Measurements from ENCODE around the gene CDK4. TPM values are rescaled to one million over a fixed set of nuclear protein-coding genes. Genes with fewer than 3 reads are reported as not detected.

Gene CDK4
- total RNA-seq, 2 experiments from 2014 or later, result 132 to 208 TPM

DNA sequence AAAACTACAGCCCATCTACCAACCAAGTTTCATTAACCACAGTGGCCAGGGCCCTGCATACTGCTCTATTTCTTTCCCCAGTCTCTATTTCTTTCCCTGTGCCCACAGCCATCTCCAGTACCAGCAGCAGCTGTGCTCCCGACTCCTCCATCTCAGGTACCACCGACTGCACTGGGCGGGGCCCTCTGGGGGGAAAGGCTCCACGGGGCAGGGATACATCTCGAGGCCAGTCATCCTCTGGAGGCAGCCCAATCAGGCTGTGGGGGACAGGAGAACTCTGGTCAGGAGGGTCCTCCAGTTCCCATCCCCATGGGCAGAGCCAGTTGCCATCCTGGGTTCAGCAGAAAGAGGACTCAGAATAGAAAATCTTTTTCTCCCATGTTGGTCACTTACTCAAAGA lies 3.0 kb downstream of the CDK4 start:
- intact Hi-C loops (cut with DNase I, micrococcal nuclease), result no loop called here
- CTCF ChIA-PET, result interaction anchor here (1.2 kb wide), 1 partner anchor 11 kb away, joined by 4 read pairs; no protein-coding TSS in a partner anchor
- Mint-ChIP-seq H3K36me3 (ENCODE audit: low read depth) (peaks cover 61% of the 10 kb centered on the region), H3K27ac (no peak overlapping the region), H3K4me1 (peaks cover 60% of the 10 kb centered on the region), H3K4me3 (no peak overlapping the region), H3K9me3 (ENCODE audit: low read depth) (no peaks in the 10 kb centered on the region), H3K27me3 (no peaks in the 10 kb centered on the region)
- POLR2A ChIA-PET, result interaction anchor here (1.1 kb wide), 1 partner anchor 17 kb away, joined by 3 read pairs; no protein-coding TSS in a partner anchor
- no peak for DNase-seq
- ATAC-seq, result no peak

DNA sequence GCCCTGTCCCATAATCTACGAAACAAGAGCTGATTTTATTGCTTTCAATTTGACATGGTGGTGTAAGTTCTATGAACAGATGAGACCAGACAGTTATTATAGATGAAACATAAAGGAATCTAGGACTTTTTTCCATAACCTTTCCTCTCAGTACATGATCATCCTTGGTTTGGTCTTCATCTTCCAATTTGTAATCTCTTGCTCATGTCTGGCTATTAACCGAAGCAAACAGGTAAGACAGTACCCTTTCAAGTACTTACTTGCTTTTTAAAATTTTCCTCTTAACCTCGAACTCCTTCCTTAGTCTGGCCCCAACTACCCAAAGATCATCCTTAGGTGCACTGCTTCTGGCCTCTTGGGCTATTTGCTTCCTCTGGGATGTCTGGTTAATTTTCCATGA lies 6.1 kb downstream of the CDK4 start:
- ChIA-PET CTCF (interaction anchor here (2.3 kb wide), 1 partner anchor 35 kb away, joined by 7 read pairs; no protein-coding TSS in a partner anchor), POLR2A (no interaction called here)
- intact Hi-C loops (cut with DNase I, micrococcal nuclease), result no loop called here
- Mint-ChIP-seq H3K9me3 (ENCODE audit: low read depth) (no peaks in the 10 kb centered on the region), H3K4me3 (peak overlapping the region; percentile 94), H3K27ac (peak overlapping the region; percentile 98), H3K36me3 (ENCODE audit: low read depth) (peaks cover 50% of the 10 kb centered on the region), H3K27me3 (no peaks in the 10 kb centered on the region), H3K4me1 (peaks cover 48% of the 10 kb centered on the region)
- no peak for DNase-seq
- no peak for ATAC-seq

DNA sequence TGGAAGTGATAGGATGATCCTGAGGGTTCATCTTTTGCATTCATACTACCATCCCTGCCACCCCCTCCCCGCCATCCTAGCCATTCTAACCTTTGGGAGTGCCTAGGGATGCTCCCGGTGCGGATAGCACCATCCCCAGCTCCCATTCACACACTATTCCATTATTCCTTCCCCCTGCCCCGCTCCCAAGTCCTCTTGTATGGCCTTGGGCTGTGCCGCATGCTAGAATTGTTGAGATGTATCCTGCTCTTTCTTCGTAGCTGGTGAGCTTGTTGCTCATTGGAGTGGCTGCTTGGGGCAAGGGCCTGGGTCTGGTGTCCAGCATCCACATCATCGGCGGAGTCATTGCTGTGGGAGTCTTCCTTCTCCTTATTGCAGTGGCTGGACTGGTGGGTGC lies 6.6 kb downstream of the CDK4 start:
- Mint-ChIP-seq H3K4me3 (peak overlapping the region; percentile 94), H3K36me3 (ENCODE audit: low read depth) (peaks cover 45% of the 10 kb centered on the region), H3K27ac (peak overlapping the region; percentile 98), H3K9me3 (ENCODE audit: low read depth) (no peaks in the 10 kb centered on the region), H3K4me1 (peaks cover 48% of the 10 kb centered on the region), H3K27me3 (no peaks in the 10 kb centered on the region)
- ChIA-PET POLR2A (interaction anchor here (0.5 to 1.5 kb wide), 5 partner anchors 11 to 285 kb away, joined by 3 to 5 read pairs (median 3); no protein-coding TSS in a partner anchor), CTCF (interaction anchor here (0.8 to 2.3 kb wide), 5 partner anchors 11 to 52 kb away, joined by 3 to 9 read pairs (median 5); partner anchors contain the start of genes EEF1AKMT3 and METTL1)
- intact Hi-C loops (cut with DNase I, micrococcal nuclease), result loop anchor here (2.0 kb wide), 4 partner anchors 51 to 1629 kb away; partner anchors contain the start of genes GLI1 (in 1 of the 2), MBD6 (in 1 of the 2), OS9 (in 1 of the 2) and RPL41 (in 1 of the 2)
- DNase-seq, result no peak
- ATAC-seq, result no peak

DNA sequence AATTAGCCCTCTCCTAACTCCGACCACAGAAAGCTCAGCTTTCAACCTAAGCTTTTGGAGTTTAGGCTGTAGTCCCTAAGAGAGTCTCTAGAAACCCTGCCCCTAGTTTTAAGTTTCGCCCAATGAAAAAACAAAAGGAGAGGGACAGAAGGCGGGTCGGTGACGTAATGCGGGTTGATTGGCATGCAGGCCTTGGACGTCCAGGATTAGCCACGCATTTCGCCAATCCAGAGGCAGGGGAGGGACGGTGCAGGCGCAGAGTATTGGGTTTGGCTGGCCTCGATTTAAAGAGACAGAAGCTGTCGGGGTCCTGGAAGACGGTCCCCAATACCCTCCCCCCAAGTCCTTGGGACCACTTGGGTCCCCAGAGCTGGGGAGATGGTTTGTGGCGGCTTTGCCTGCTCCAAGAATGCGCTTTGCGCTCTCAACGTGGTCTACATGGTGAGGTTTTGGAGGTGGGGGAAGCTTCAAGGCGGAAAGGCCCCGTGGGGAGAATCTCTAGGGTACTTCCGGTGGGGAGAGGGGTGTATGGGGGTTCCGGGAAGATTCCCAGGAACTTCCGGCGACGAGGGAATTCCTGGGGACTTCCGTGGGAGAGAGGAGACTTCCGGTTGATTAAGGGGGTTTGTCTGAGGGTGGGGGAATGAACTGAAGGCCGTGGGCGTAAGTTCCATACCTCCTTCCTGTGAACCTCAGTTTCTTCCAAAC lies 7.2 kb downstream of the CDK4 start, which contains the start of gene TSPAN31:
Gene TSPAN31 (plus strand): TSS at position 263 of the 708 bp plus-strand sequence. CDS start 116 bp downstream, at position 379.
- Mint-ChIP-seq H3K36me3 (ENCODE audit: low read depth) (peaks cover 40% of the 10 kb centered on the region), H3K9me3 (ENCODE audit: low read depth) (no peaks in the 10 kb centered on the region), H3K27ac (peak within 1 kb of the TSS; percentile 98), H3K27me3 (no peaks in the 10 kb centered on the region), H3K4me3 (peak within 1 kb of the TSS; percentile 94), H3K4me1 (peaks cover 47% of the 10 kb centered on the region)
- ChIA-PET POLR2A (interaction anchor here (0.5 to 1.5 kb wide), 6 partner anchors 12 to 284 kb away, joined by 3 to 5 read pairs (median 3); partner anchors contain the start of gene DDIT3), CTCF (interaction anchor here (0.7 to 2.3 kb wide), 9 partner anchors 9 to 286 kb away, joined by 3 to 9 read pairs (median 3); partner anchors contain the start of genes EEF1AKMT3, METTL1 and TSFM)
- DNase-seq (peak; percentile 98), ATAC-seq (peak; percentile 82)
- intact Hi-C loops (cut with DNase I, micrococcal nuclease), result loop anchor here (1.0 to 5.0 kb wide), 11 partner anchors 7 to 1628 kb away; partner anchors contain the start of genes ARHGAP9 (in 2 of the 2), CDK4 (in 2 of the 2), B4GALNT1 (in 1 of the 2) and DCTN2 (in 1 of the 2)

DNA sequence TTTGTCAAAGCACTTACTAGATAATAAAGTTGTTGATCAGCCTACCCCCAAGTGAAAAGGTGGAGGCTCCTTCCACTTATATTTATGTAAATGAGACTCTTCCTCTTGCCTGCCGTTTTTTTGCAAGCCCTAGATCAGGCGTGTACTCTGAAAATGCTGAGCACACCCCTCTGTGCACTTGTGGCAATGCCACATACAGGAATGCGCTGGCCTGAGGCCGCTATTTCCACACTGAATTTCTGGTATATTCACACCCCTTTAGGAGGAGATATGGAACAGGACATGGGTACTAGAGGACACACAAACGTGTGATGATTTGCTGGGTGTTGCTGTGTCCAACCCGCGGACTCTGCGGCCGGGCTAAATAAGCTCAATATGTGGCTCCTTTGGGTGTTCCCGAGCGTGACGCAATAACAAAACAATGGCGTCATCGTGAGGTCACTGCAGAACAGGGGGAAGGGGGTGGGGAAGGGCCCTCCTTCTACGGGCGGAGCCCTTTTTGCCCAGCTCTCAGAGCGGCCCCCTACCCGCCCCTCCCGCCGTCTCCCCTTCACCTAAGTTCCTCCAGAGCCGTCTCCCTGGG lies 7.8 kb downstream of the CDK4 start:
- peak overlapping the region; percentile 94 for H3K4me3 Mint-ChIP-seq
- intact Hi-C loops (cut with DNase I, micrococcal nuclease), result loop anchor here (1.0 to 5.0 kb wide), 11 partner anchors 8 to 1627 kb away; partner anchors contain the start of genes ARHGAP9 (in 2 of the 2), CDK4 (in 2 of the 2), B4GALNT1 (in 1 of the 2) and DCTN2 (in 1 of the 2)
- ATAC-seq, result peak; percentile 55
- H3K27ac Mint-ChIP-seq, result peak overlapping the region; percentile 98
- H3K4me1 Mint-ChIP-seq, result peaks cover 53% of the 10 kb centered on the region
- H3K9me3 Mint-ChIP-seq (ENCODE audit: low read depth), result no peaks in the 10 kb centered on the region
- no peaks in the 10 kb centered on the region for H3K27me3 Mint-ChIP-seq
- ChIA-PET POLR2A (interaction anchor here (0.8 to 1.5 kb wide), 4 partner anchors 12 to 224 kb away, joined by 3 to 5 read pairs (median 3); partner anchors contain the start of gene DDIT3), CTCF (interaction anchor here (0.7 to 2.3 kb wide), 7 partner anchors 10 to 285 kb away, joined by 3 to 9 read pairs (median 3); partner anchors contain the start of gene TSFM)
- H3K36me3 Mint-ChIP-seq (ENCODE audit: low read depth), result peaks cover 40% of the 10 kb centered on the region
- peak; percentile 92 for DNase-seq

DNA sequence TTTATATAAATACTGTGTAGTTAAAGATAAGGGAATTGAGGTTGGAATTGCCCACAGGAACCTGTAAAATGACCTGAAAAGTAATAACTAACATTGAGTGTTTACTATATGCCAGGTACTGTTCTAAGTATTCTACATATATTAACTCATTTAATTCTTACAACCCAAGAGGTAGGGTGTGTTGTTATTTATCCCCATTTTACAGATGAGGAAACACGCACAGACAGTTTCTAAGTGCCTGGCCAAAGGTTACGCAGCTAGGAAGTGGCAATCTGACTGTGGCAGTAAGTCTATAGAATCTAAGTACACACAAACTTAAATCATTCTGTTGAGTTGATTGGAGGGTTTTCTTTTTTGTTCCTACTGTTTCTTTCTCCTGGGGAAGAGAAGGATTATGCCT lies 8.3 kb downstream of the CDK4 start:
- DNase-seq, result no peak
- POLR2A ChIA-PET, result interaction anchor here (1.0 to 1.5 kb wide), 2 partner anchors 13 to 224 kb away, joined by 3 to 5 read pairs; partner anchors contain the start of gene DDIT3
- CTCF ChIA-PET, result interaction anchor here (1.0 to 2.3 kb wide), 4 partner anchors 14 to 285 kb away, joined by 3 to 7 read pairs (median 4); partner anchors contain the start of gene TSFM
- Mint-ChIP-seq H3K4me3 (peak overlapping the region; percentile 94), H3K36me3 (ENCODE audit: low read depth) (peaks cover 35% of the 10 kb centered on the region), H3K27me3 (no peaks in the 10 kb centered on the region), H3K4me1 (peaks cover 55% of the 10 kb centered on the region), H3K27ac (peak overlapping the region; percentile 98), H3K9me3 (ENCODE audit: low read depth) (no peaks in the 10 kb centered on the region)
- ATAC-seq, result no peak
- intact Hi-C loops (cut with DNase I, micrococcal nuclease), result loop anchor here (1.0 to 5.0 kb wide), 13 partner anchors 9 to 1627 kb away; partner anchors contain the start of genes ARHGAP9 (in 2 of the 2), CDK4 (in 2 of the 2), B4GALNT1 (in 1 of the 2) and DCTN2 (in 1 of the 2)

DNA sequence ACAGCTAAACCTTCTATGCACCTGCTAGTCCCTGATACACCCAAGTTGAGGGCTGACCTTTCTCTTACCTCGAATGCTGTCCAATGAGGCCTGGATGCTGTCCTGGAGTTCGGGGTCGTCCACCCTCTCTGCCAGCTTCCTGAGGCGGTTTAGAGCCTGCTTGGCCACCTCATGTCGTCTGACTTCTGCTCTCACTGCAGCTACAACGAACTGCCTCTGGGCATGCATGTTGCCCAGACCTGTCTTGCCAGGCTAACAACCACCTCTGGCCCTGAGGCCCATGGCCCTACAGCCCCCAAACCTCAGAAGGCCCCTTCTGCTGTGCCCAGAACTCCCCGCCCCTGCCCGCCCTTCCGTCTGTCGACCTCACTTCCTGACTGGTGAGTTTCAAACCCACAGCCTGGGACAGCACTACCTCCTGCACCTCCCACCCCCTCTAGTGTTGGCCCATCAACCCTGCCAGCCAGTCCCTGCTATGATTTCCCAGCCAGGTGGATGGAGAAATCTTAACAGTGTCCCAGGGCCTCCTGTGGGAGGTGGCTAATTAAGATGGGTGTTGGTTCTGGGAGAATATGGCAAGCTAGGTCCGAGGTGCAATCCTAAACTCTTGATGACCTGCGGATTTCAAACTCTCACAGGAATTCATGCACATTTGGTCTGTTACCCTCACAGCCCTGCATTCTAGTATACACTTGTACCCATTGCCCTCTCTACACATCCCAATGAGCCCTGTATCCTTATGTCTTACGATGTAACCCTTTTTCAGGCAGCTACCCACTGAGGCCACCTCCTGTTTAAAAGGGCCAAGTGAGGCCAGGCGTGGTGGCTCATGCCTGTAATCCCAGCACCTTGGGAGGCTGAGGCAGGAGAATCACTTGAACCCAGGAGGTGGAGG lies 10.0 kb downstream of the CDK4 start:
- H3K4me1 Mint-ChIP-seq, result peaks cover 55% of the 10 kb centered on the region
- peaks cover 19% of the 10 kb centered on the region for H3K36me3 Mint-ChIP-seq (ENCODE audit: low read depth)
- CTCF ChIA-PET, result interaction anchor here (0.7 to 2.1 kb wide), 11 partner anchors 9 to 162 kb away, joined by 3 to 10 read pairs (median 3); partner anchors contain the start of gene CYP27B1
- POLR2A ChIA-PET, result no interaction called here
- H3K27me3 Mint-ChIP-seq, result no peaks in the 10 kb centered on the region
- ATAC-seq (peak; percentile 72), DNase-seq (peak; percentile 89)
- intact Hi-C loops (cut with DNase I, micrococcal nuclease), result loop anchor here (1.0 to 5.0 kb wide), 8 partner anchors 21 to 655 kb away; partner anchors contain the start of genes ARHGAP9 (in 2 of the 2), B4GALNT1 (in 2 of the 2), NAB2 (in 1 of the 2) and OS9 (in 1 of the 2)
- H3K9me3 Mint-ChIP-seq (ENCODE audit: low read depth), result no peaks in the 10 kb centered on the region
- H3K27ac Mint-ChIP-seq, result peak overlapping the region; percentile 93
- H3K4me3 Mint-ChIP-seq, result peak overlapping the region; percentile 89

DNA sequence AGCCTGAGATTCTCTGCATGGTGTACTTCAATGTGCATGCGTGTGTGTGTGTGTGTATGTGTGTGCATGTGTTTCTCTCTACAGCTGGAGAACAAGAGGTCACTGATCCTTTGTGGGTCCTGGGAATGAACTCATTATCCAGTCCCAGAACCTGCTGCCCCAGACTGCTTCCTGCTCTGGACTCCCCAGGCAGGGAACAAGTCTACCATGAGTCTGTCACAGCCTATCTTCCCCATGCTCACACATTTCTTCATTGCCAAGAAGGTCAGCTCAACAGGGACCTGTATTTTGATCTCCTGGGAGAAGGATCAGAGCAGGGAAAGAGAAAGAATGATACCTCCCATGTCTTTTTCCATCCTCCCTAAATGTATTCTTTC lies 10.7 kb downstream of the CDK4 start:
- POLR2A ChIA-PET, result no interaction called here
- peaks cover 56% of the 10 kb centered on the region for H3K4me1 Mint-ChIP-seq
- CTCF ChIA-PET, result interaction anchor here (0.7 to 2.1 kb wide), 11 partner anchors 8 to 162 kb away, joined by 3 to 10 read pairs (median 3); partner anchors contain the start of gene CYP27B1
- peak overlapping the region; percentile 93 for H3K27ac Mint-ChIP-seq
- peak overlapping the region; percentile 89 for H3K4me3 Mint-ChIP-seq
- no peaks in the 10 kb centered on the region for H3K27me3 Mint-ChIP-seq
- intact Hi-C loops (cut with DNase I, micrococcal nuclease), result loop anchor here (1.0 to 5.0 kb wide), 4 partner anchors 47 to 654 kb away; partner anchors contain the start of genes ARHGAP9 (in 2 of the 2), B4GALNT1 (in 1 of the 2), NAB2 (in 1 of the 2) and OS9 (in 1 of the 2)
- no peaks in the 10 kb centered on the region for H3K9me3 Mint-ChIP-seq (ENCODE audit: low read depth)
- DNase-seq (no peak), ATAC-seq (no peak)
- H3K36me3 Mint-ChIP-seq (ENCODE audit: low read depth), result peaks cover 18% of the 10 kb centered on the region

DNA sequence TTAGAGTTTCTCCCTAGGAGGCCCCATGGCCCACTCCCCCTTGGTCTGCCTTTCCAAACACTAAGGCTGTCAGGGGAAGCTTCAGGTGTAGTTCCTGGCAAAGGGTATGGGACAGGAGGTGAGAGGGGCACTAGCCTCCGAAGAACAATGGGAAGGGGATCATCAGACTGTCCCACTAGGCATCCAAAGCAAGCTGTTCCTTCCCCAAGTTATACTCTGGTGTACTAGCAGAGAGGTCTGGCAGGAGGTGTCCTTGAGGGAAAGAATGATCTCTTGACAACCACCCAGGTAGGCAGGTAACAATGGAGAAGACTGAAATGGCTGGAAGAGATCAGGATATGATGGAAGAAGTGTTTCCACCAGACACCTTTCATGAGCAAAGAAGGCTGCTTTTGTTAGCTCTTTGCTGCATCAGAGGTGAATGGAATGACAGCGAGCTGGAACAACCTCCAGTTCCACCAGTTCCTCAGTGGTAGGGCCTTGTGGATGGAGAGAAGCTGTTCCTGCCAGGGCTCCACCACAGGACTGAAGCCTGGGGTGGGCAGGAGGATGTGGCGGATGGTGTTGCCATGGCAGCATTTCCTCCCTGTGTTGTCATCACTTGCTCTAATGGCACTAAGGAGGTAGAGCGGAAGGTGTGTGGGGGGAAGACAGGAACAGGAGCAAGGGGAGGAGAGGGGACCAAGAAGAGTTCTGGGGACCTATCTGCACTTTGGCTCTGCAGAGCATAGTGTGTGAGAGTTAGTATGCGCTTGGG lies 11.3 kb downstream of the CDK4 start:
- DNase-seq (peak; percentile 86), ATAC-seq (peak; percentile 53)
- CTCF ChIA-PET, result interaction anchor here (0.6 to 2.1 kb wide), 14 partner anchors 7 to 289 kb away, joined by 3 to 10 read pairs (median 3); partner anchors contain the start of genes CYP27B1 and GLI1
- POLR2A ChIA-PET, result interaction anchor here (0.7 kb wide), 1 partner anchor 10 kb away, joined by 3 read pairs; no protein-coding TSS in a partner anchor
- Mint-ChIP-seq H3K36me3 (ENCODE audit: low read depth) (peaks cover 15% of the 10 kb centered on the region), H3K27ac (peak overlapping the region; percentile 93), H3K4me3 (peak overlapping the region; percentile 89), H3K27me3 (no peaks in the 10 kb centered on the region), H3K4me1 (peaks cover 51% of the 10 kb centered on the region), H3K9me3 (ENCODE audit: low read depth) (no peaks in the 10 kb centered on the region)
- intact Hi-C loops (cut with DNase I, micrococcal nuclease), result loop anchor here (1.0 to 5.0 kb wide), 4 partner anchors 47 to 654 kb away; partner anchors contain the start of genes ARHGAP9 (in 2 of the 2), B4GALNT1 (in 1 of the 2), NAB2 (in 1 of the 2) and OS9 (in 1 of the 2)

All from activated CD4-positive, alpha-beta T cell treated with anti-CD3 and anti-CD28 coated beads for 36 hours (primary cell).